ENCODE measurements around the gene SIPA1. TPM values are rescaled to one million over a fixed set of nuclear protein-coding genes. Genes with fewer than 3 reads are reported as not detected.

The SIPA1 gene
- total and polyA plus RNA-seq, 9 of the 15 experiments (the other 6 are each of a cell fraction or from before 2014, with no cell fraction given), result 0.25 to 85.8 (median 16.8) TPM

GRCh38 chr11:65634905-65635731 lies 2.8 kb upstream of the SIPA1 start:
- Histone ChIP-seq H3K27ac (ENCODE audit: extremely low read depth, low read depth, low read length) (peak overlapping the region; percentile 54; the same call in 2 of the 3 replicates), H2AFZ (ENCODE audit: low read depth, low read length) (no peak overlapping the region), H3K9me1 (ENCODE audit: control insufficient read depth, insufficient read depth, low read length) (peaks cover 3% of the 10 kb centered on the region), H3K36me3 (ENCODE audit: control insufficient read depth, insufficient read depth, low read length) (peaks cover 74% of the 10 kb centered on the region; the same call in 2 of the 3 replicates), H3K4me3 (no peak overlapping the region), H3K27me3 (ENCODE audit: control insufficient read depth in 2 of 2, insufficient read depth in 2 of 2, low read length in 2 of 2) (no peaks in the 10 kb centered on the region), H3K9me3 (replicated peaks; ENCODE audit: control insufficient read depth, insufficient read depth, low read depth, low read length) (no peaks in the 10 kb centered on the region), H3K4me1 (replicated peaks in 1 of 2; ENCODE audit: control insufficient read depth in 2 of 2, insufficient read depth in 2 of 2, low read length in 2 of 2) (peaks cover 30 to 70% of the 10 kb centered on the region in 2 experiments), H3K79me2 (ENCODE audit: control insufficient read depth, insufficient read depth, low read length) (peaks cover 17% of the 10 kb centered on the region), H3K4me2 (ENCODE audit: insufficient read depth, low read length) (no peak overlapping the region), H3K9ac (ENCODE audit: insufficient read depth in 1 of 2, low read depth in 2 of 2, low read length in 2 of 2) (peak overlapping the region; percentile 3 to 82; a peak in 2 of 4 replicates), H4K20me1 (replicated peaks; ENCODE audit: control insufficient read depth, insufficient read depth, low read length) (peaks cover 3% of the 10 kb centered on the region; the same call in 1 of the 2 replicates)
- FAIRE-seq (no peak), ATAC-seq (no peak), DNase-seq (ENCODE audit: extremely low read depth in 1 of 4, low spot score in 3 of 4) (no peak)
- intact Hi-C loops (cut with micrococcal nuclease), result loop anchor here (5.0 kb wide), 1 partner anchor 72 kb away; no protein-coding TSS in a partner anchor
- ChIA-PET POLR2A (interaction anchor here (0.7 to 1.7 kb wide), 4 partner anchors 13 to 136 kb away, joined by 4 to 7 read pairs (median 4); partner anchors contain the start of genes MALAT1 and PCNX3), CTCF (ENCODE audit: low intra/inter-chr PET ratio) (no interaction called here)
- BruUV-seq (replicated peaks), result no TSS peak
- in situ Hi-C loops (cut with MboI), result no loop called here
- 93% methylated on average over 32 of the region's 46 CpGs for WGBS (ENCODE audit: insufficient coverage, low coverage, missing lambda C conversion rate)
- TF ChIP-seq EGR1 (conservative IDR thresholded peaks at IDR 0.05) (no peak), POLR2G (IDR thresholded peaks at IDR 0.05; ENCODE audit: low read depth, low read length) (peak; percentile 55), ZNF444 (CRISPR knock-in tag; IDR thresholded peaks at IDR 0.05) (no peak), DPF2 (IDR thresholded peaks at IDR 0.05) (no peak), HOMEZ (CRISPR knock-in tag; IDR thresholded peaks at IDR 0.05) (no peak), ZNF3 (CRISPR knock-in tag; IDR thresholded peaks at IDR 0.05) (no peak), RUNX1 (IDR thresholded peaks at IDR 0.05; ENCODE audit: low read depth) (no peak), MEF2D (tag; conservative IDR thresholded peaks at IDR 0.05; ENCODE audit: low read depth) (no peak), ZNF695 (CRISPR knock-in tag; IDR thresholded peaks at IDR 0.05) (no peak), BRF1 (IDR thresholded peaks at IDR 0.05; ENCODE audit: borderline replicate concordance, extremely low read depth, insufficient read length) (no peak), ZBTB33 (CRISPR knock-in tag; IDR thresholded peaks at IDR 0.05) (peak; percentile 58), SP2 (IDR thresholded peaks at IDR 0.05; ENCODE audit: extremely low read depth, low read depth, low read length, poor library complexity, severe bottlenecking) (no peak)
- TF ChIP-seq, protein P1, sequence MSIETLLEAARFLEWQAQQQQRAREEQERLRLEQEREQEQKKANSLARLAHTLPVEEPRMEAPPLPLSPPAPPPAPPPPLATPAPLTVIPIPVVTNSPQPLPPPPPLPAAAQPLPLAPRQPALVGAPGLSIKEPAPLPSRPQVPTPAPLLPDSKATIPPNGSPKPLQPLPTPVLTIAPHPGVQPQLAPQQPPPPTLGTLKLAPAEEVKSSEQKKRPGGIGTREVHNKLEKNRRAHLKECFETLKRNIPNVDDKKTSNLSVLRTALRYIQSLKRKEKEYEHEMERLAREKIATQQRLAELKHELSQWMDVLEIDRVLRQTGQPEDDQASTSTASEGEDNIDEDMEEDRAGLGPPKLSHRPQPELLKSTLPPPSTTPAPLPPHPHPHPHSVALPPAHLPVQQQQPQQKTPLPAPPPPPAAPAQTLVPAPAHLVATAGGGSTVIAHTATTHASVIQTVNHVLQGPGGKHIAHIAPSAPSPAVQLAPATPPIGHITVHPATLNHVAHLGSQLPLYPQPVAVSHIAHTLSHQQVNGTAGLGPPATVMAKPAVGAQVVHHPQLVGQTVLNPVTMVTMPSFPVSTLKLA (conservative IDR thresholded peaks at IDR 0.05), result no peak
- TF ChIP-seq, protein P2, sequence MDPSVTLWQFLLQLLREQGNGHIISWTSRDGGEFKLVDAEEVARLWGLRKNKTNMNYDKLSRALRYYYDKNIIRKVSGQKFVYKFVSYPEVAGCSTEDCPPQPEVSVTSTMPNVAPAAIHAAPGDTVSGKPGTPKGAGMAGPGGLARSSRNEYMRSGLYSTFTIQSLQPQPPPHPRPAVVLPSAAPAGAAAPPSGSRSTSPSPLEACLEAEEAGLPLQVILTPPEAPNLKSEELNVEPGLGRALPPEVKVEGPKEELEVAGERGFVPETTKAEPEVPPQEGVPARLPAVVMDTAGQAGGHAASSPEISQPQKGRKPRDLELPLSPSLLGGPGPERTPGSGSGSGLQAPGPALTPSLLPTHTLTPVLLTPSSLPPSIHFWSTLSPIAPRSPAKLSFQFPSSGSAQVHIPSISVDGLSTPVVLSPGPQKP (CRISPR knock-in tag; IDR thresholded peaks at IDR 0.05), result no peak
